SKM-1 treated with dmso at 0.1 percent for 144 hours (cell line): ENCODE data around the gene CHST11.

ENCODE experiments used
- DNase-seq: peaks from one replicate; lab custom pipeline; 2025; ENCODE audit not compliant: unreplicated experiment; lab: John Stamatoyannopoulos, UW

CHST11 gene

DNA sequence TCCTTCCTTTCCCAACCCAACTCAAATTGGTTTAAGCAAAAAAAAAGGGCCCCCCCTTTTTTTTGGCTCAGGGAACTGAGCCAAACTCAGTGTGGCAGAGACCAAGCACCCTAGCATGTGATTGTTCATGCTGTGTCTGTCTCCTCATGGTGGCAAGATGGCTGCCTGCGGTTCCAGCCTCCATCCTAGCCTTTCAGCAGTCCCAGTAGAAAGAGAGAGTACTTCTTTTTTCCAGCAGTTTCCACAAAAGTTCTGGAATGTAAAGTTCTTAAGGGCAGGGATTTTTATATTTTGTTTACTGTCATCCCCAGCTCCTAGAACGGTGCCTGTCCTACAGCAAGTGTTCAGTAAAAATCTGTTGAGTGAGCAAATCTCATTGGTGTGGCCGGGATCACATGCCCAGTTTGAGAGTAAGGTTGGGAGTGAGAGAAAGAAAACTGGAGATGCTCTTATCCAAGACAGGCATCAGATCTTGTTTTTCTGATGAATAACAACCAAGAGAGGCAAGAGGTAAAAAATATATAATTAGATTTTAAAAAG is 22.4 kb downstream of the CHST11 start:
- DNase-seq = no peak

DNA sequence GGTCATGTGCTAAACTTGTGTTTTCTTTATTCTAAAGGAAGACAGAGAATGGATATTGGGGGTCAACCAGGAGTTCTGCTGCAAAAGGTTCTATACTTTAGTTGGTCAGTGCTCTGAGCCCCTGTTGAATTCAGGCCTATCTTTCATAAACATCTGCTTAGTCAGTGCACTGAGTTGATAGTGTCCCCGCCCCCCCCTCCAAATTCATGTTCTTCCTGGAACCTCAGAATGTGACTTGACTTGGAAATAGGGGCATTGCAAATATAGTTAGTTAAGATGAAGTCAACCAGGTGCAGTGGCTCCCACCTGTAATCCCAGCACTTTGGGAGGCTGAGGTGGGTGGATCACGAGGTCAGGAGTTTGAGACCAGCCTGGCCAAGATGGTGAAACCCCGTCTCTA is 23.3 kb downstream of the CHST11 start:
- no peak for DNase-seq

DNA sequence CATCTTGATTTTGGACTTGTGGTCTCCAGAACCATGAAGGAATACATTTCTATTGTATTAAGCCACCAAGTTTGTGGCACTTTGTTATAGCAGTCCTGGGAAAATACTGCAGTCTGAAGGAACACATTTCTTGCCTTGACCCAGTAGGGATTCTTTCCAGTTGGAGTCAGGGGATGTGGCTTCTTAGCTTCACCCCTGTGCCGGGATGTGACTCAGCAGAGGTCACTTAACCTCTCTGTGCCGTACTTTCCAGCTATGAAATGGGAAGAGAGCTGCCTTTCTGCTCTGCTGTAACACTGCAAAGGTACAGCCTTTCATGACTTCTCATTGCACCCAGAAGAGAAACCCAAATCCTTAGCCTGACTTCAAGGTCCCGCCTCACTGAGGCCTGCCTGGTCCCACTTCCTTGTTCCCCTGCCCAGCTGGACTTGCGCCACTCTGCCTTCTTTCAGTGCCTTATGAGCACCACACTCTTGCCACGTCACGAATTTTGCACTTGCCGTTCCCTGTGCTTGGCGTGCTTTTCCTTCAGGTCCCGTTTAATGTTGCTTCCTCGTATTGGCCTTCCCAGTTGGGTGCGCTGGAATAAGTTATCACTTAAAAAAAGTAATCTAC is 24.2 kb downstream of the CHST11 start:
- DNase-seq = peak; percentile 35

DNA sequence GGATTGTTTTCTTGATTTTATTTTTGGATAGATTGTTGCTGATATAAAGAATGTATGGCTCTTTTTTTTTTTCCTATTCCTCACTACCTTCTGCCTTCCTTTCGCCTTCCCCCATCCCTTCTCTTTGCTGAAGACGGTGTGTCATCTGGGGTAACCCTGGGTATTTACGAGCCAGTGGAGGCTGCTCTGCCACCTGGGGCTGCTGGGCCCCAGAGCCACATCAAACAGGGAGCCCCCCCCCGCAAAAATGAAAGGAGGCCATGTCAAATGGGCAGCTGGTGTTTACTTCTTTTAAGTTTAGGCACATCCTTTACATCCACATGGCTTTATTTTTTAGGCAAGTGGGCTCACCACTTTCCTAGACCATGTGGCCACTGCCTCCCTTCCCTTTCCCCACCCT is 25.4 kb downstream of the CHST11 start:
- DNase-seq = no peak

DNA sequence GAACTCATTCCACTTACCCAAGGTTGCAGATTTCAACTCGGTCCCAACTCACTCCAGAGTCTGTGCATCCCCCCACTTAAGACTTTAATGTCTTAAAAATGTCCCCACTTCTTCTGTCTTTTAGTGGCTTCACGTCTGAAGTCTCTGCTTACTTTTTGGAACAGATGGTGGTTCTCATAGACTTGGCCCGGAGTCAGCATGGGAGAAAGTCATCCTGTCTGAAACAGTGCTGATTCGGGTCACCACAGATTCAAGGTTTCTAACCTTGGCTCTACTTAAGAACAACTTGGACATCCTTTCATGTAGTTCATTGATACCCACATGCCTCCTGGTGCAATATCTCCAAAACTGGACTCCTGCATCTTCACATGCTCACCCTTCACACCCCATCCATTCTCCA is 26.0 kb downstream of the CHST11 start:
- DNase-seq = no peak

DNA sequence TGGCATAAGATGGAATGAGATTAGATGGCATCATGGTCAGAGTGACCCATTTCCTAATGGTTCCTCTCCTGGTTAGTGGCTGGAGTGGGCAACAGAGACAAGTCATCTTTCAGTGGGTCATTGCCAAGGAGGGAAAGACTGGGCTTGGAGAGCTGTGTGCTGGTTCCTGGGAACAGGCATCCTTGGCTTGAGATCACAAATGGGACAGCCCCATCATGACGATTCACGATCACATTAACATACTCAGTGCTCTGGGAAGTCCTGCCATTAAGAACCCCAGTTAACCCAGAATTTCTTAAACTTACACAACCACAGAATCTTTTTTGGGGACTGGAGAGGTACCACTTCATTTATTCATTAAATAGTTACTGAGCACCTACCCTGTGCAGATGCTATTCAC is 27.3 kb downstream of the CHST11 start:
- no peak for DNase-seq

- no peak for DNase-seq
Observed at GRCh38 chr12:104485651-104486362, 29.1 kb downstream of the CHST11 start.

DNA sequence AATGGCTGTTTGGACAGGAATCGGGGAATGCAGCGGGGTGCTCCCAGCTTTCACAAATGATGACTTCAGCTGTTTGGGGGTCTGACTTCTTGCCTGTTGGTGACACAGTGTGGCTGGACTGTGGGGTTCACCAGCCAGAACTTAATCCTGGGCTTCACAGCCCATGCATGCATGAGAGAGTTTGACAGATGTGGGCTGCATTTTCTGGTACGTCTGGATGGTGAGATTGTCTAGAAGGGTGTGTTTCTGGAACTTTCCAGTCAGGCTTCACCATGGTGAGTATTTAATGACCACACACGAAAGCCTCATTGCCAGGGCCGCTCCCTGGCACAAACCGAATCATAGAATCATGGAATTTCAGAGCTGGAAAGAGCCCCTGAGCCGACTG is 29.6 kb downstream of the CHST11 start:
- DNase-seq = no peak

DNA sequence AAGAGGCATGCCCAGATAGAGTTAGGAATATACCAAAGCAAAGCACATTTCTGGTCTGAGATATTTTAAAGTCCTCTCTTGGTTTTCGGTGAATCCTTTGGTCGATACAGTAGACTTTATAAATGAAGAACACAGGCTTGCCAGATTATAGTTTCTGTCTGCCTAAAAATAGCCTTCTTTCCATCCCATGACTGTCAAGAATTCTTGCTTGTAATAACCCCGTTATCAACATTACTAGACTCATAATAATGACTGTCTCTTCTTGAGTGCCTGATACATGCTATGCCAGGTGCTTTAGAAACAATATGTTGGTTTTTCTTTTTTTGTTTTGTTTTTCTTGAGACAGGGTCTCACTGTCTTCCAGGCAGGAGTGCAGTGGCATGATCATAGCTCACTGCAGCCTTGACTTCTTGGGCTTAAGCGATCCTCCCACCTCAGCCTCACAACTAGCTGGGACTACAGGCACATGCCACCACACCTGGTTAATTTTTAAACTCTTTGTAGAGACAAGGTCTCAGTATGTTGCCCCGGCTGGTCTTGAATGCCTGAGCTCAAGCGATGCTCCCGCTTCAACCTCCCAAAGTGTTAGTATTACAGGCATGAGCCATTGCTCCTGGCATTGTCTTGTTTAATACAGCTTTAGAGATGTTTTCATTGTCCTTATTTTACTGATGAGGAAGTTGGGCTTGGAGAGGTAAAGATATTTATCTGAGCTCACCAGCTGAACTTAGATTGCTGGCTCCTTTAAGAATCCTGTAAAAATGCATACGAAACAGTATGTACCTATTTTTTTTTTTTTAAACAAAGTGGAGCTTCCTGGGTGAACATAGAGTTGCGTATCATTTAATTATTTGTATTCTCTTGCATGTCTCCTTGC is 30.4 kb downstream of the CHST11 start:
- no peak for DNase-seq

DNA sequence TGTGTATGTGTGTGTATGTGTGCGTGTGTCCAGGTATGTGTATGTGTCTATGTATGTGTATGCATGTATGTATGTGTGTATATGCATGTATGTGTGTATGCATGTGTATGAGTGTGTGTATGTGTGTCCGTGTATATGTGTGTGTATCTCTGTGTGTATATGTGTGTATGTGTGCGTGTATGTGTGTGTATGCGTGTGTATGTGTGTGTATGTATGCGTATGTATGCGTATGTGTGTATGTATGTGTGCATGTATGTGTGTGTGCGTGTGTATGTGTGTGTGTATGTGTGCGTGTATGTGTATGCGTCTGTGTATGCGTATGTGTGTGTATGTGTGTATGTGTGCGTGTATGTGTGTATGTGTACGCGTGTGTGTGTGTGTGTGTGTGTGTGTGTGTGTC is 31.6 kb downstream of the CHST11 start:
- no peak for DNase-seq

GRCh38 chr12:104490186-104490585 is 33.4 kb downstream of the CHST11 start:
- no peak for DNase-seq

- DNase-seq = no peak
Observed at GRCh38 chr12:104490850-104491249, 34.1 kb downstream of the CHST11 start.

DNA sequence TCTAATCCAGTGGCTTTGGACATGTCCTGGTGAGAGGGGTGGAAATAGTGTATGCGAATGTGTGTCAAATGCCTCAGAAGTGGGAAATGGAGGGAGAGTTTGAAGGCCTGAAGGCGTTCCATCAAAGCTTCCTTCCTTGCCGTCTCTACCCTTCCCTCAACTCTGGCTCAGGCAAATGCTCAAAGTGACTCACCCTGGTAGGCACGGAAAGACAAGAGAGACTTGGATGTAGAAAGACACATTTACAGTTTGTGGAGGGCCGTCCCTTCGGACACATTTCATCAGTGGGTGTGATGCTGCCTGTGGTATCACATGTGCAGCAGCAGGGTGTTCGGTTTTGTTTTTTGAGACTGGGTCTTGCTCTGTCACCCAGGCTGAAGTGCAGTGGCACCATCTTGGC is 36.7 kb downstream of the CHST11 start:
- no peak for DNase-seq

- DNase-seq = no peak
Observed at GRCh38 chr12:104494137-104494792, 37.5 kb downstream of the CHST11 start.

DNA sequence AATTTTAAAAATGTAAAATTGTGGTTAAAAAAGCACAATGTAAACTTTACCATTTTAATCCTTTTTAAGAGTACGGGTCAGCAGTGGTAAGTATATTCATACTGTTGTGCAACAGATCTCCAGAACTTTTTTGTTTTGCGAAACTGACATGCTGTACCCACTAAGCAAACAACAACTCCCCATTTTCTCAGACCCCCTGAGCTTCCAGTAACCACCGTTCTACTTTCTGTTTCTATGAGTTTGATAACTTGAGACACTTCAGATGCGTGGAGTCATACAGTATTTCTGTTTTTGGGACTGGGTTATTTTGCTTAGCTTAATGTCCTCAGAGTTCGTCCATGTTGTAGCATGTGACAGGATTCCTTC is 38.0 kb downstream of the CHST11 start:
- DNase-seq = no peak

- DNase-seq = no peak
Observed at GRCh38 chr12:104495786-104496185, 39.0 kb downstream of the CHST11 start.

- no peak for DNase-seq
Observed at GRCh38 chr12:104496336-104496735, 39.6 kb downstream of the CHST11 start.

DNA sequence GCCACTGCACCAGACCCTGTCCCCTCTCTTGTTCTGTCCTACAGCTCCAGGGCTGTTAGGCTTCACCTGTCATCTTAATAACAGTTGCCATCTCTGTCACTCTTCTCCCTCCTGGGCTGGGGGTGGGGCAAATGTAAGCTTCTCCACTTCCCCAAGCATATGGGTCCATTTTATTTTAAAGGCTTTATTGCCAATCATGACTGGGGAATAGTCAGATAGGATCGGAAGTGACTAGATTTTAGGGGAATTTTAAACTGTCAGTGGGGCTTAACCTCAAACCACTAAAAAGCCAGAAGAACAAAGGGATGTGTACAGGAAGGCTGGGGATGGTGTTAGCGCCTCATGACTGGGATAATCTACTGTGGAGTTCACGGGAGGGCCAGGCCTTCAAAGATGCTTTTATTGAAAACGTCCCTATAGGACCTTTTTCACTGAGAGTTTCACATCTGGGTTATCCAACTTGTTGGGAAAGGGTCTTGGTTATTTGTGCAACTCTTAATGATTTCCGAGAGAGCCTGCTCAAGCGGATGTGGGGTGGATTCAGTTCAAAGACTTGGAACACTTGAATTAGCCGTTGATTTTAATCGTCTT is 41.6 kb downstream of the CHST11 start:
- DNase-seq = no peak

- no peak for DNase-seq
Observed at GRCh38 chr12:104499668-104500332, 43.1 kb downstream of the CHST11 start.

DNA sequence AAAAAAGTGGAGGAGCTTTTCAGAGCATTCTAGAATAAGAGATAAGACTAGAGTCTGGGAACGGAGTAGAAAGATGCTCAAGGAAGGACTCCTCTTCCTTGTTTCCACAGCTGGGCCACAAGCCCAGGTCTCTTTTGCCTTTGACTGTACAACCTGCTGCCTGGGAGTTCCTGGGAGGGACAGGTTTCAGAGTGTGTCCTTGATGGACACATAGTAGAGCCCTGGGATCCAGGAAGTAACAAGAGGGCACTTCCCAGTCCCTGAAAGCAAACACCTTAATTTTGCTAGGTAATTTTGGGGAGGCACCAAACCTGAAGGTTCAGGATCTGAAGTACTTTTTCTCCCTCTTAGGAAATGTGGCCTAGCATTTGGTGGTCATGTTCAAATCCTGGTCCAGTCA is 44.4 kb downstream of the CHST11 start:
- DNase-seq = no peak
